ENCODE results near the gene RPH3AL.

Gene RPH3AL

GRCh38 chr17:385178-385835 lies 32.7 kb upstream of the RPH3AL start:
- H2AK5ac ChIP-seq (ENCODE audit: low read length): no peak overlapping the region
- H2BK120ac ChIP-seq (ENCODE audit: insufficient read depth, low read length, poor library complexity): peak overlapping the region; percentile 20
- peak overlapping the region; percentile 17 for H2BK12ac ChIP-seq (ENCODE audit: low read length)
- peak overlapping the region; percentile 67 for H3K4me2 ChIP-seq (ENCODE audit: low read length)
- no peak overlapping the region for H3K9ac ChIP-seq (ENCODE audit: low read length)
- H3K36me3 ChIP-seq (ENCODE audit: control insufficient read depth in 1 of 2, insufficient read depth in 2 of 2, low read length in 2 of 2): no peaks in the 10 kb centered on the region
- DNase-seq: no peak
- H4K8ac ChIP-seq (ENCODE audit: low read depth, low read length): peak overlapping the region; percentile 55
- H3K27ac ChIP-seq (ENCODE audit: low read depth, low read length): no peak overlapping the region
- peaks cover 4% of the 10 kb centered on the region for H3K9me3 ChIP-seq (ENCODE audit: insufficient read depth, low read depth, low read length)
- H3K4me1 ChIP-seq (ENCODE audit: control insufficient read depth in 1 of 2, insufficient read depth in 2 of 2, low read length in 2 of 2): peaks cover 6 to 7% of the 10 kb centered on the region in 2 experiments
- no peak overlapping the region for H2BK5ac ChIP-seq (ENCODE audit: low read depth, low read length, poor library complexity)
- H3K18ac ChIP-seq (ENCODE audit: low read length): no peak overlapping the region
- peaks cover 22% of the 10 kb centered on the region for H3K27me3 ChIP-seq (ENCODE audit: insufficient read depth, low read length)
- peak overlapping the region; percentile 64 for H3K14ac ChIP-seq (ENCODE audit: low read length)
- no peak overlapping the region for H4K91ac ChIP-seq (ENCODE audit: low read depth, low read length)
- H2AFZ ChIP-seq (ENCODE audit: insufficient read depth, low read length, poor library complexity): peak overlapping the region; percentile 23
- WGBS (ENCODE audit: extremely low coverage, insufficient coverage, insufficient read length): no CpG with 5 or more reads among the region's 70 CpGs
- peak overlapping the region; percentile 54 for H3K4me3 ChIP-seq (ENCODE audit: low read depth, low read length)
- H3K23ac ChIP-seq (ENCODE audit: low read length): no peak overlapping the region
- H4K12ac ChIP-seq (ENCODE audit: low read depth, low read length): peak overlapping the region; percentile 44
- H3K79me2 ChIP-seq (ENCODE audit: control insufficient read depth, insufficient read depth, low read length, poor library complexity): peaks cover 2% of the 10 kb centered on the region
- peaks cover 3% of the 10 kb centered on the region for H3K79me1 ChIP-seq (ENCODE audit: low read length)
- no peak overlapping the region for H3K4ac ChIP-seq (ENCODE audit: low read depth, low read length)

DNA sequence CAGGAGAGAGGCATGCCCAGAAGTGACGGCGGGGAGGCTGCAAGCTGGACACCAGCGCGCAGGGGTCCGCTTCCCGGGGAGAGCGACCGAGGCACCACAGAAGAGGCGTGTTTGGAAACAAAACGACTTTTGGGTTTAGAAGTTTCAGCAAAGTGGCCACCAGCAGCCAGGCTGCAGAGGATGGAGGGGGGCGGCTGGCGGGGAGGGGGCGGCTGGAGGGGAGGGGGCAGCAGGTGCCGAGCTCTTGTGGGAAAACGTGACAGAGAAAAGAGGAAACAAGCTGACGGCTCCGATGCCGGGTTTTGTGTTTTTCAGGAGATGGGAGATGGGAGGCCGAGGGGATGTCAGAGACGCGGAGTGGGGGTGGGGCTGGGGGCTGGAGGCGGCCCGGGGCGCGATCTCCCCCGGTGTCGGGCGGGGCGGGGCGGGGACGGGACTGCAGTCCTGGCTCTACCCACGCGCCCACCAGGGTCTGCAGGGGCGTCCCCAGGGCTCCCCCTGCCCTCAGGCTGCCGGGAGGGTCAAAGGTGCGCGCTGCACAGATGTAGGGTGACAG lies 32.1 kb upstream of the RPH3AL start:
- H3K4me3 ChIP-seq (ENCODE audit: low read depth, low read length): peak overlapping the region; percentile 54
- DNase-seq: no peak
- no peak overlapping the region for H2BK5ac ChIP-seq (ENCODE audit: low read depth, low read length, poor library complexity)
- no peak overlapping the region for H4K8ac ChIP-seq (ENCODE audit: low read depth, low read length)
- peak overlapping the region; percentile 20 for H2BK120ac ChIP-seq (ENCODE audit: insufficient read depth, low read length, poor library complexity)
- H4K12ac ChIP-seq (ENCODE audit: low read depth, low read length): no peak overlapping the region
- H3K23ac ChIP-seq (ENCODE audit: low read length): no peak overlapping the region
- H3K18ac ChIP-seq (ENCODE audit: low read length): no peak overlapping the region
- peak overlapping the region; percentile 67 for H3K4me2 ChIP-seq (ENCODE audit: low read length)
- no peak overlapping the region for H3K27ac ChIP-seq (ENCODE audit: low read depth, low read length)
- H3K4me1 ChIP-seq (ENCODE audit: control insufficient read depth in 1 of 2, insufficient read depth in 2 of 2, low read length in 2 of 2): peaks cover 6 to 7% of the 10 kb centered on the region in 2 experiments
- peak overlapping the region; percentile 23 for H2AFZ ChIP-seq (ENCODE audit: insufficient read depth, low read length, poor library complexity)
- no peak overlapping the region for H3K9ac ChIP-seq (ENCODE audit: low read length)
- WGBS (ENCODE audit: extremely low coverage, insufficient coverage, insufficient read length): no CpG with 5 or more reads among the region's 37 CpGs
- H2AK5ac ChIP-seq (ENCODE audit: low read length): no peak overlapping the region
- peaks cover 2% of the 10 kb centered on the region for H3K79me2 ChIP-seq (ENCODE audit: control insufficient read depth, insufficient read depth, low read length, poor library complexity)
- no peaks in the 10 kb centered on the region for H3K36me3 ChIP-seq (ENCODE audit: control insufficient read depth in 1 of 2, insufficient read depth in 2 of 2, low read length in 2 of 2)
- H3K4ac ChIP-seq (ENCODE audit: low read depth, low read length): no peak overlapping the region
- H3K14ac ChIP-seq (ENCODE audit: low read length): no peak overlapping the region
- peaks cover 3% of the 10 kb centered on the region for H3K79me1 ChIP-seq (ENCODE audit: low read length)
- no peak overlapping the region for H4K91ac ChIP-seq (ENCODE audit: low read depth, low read length)
- H3K27me3 ChIP-seq (ENCODE audit: insufficient read depth, low read length): peaks cover 22% of the 10 kb centered on the region
- no peak overlapping the region for H2BK12ac ChIP-seq (ENCODE audit: low read length)
- peaks cover 4% of the 10 kb centered on the region for H3K9me3 ChIP-seq (ENCODE audit: insufficient read depth, low read depth, low read length)

GRCh38 chr17:383771-384621 lies 31.4 kb upstream of the RPH3AL start:
- no peaks in the 10 kb centered on the region for H3K36me3 ChIP-seq (ENCODE audit: control insufficient read depth in 1 of 2, insufficient read depth in 2 of 2, low read length in 2 of 2)
- H3K23ac ChIP-seq (ENCODE audit: low read length): no peak overlapping the region
- no peak overlapping the region for H4K12ac ChIP-seq (ENCODE audit: low read depth, low read length)
- H2BK12ac ChIP-seq (ENCODE audit: low read length): no peak overlapping the region
- H3K79me2 ChIP-seq (ENCODE audit: control insufficient read depth, insufficient read depth, low read length, poor library complexity): peaks cover 2% of the 10 kb centered on the region
- no peak overlapping the region for H3K9ac ChIP-seq (ENCODE audit: low read length)
- no peak overlapping the region for H3K14ac ChIP-seq (ENCODE audit: low read length)
- H4K91ac ChIP-seq (ENCODE audit: low read depth, low read length): no peak overlapping the region
- peaks cover 6 to 7% of the 10 kb centered on the region in 2 experiments for H3K4me1 ChIP-seq (ENCODE audit: control insufficient read depth in 1 of 2, insufficient read depth in 2 of 2, low read length in 2 of 2)
- H3K4ac ChIP-seq (ENCODE audit: low read depth, low read length): no peak overlapping the region
- H3K27ac ChIP-seq (ENCODE audit: low read depth, low read length): no peak overlapping the region
- H3K18ac ChIP-seq (ENCODE audit: low read length): no peak overlapping the region
- H4K8ac ChIP-seq (ENCODE audit: low read depth, low read length): no peak overlapping the region
- no peak overlapping the region for H2BK120ac ChIP-seq (ENCODE audit: insufficient read depth, low read length, poor library complexity)
- H2AK5ac ChIP-seq (ENCODE audit: low read length): no peak overlapping the region
- peaks cover 4% of the 10 kb centered on the region for H3K9me3 ChIP-seq (ENCODE audit: insufficient read depth, low read depth, low read length)
- no peak overlapping the region for H3K4me2 ChIP-seq (ENCODE audit: low read length)
- no peak for DNase-seq
- peaks cover 3% of the 10 kb centered on the region for H3K79me1 ChIP-seq (ENCODE audit: low read length)
- peak overlapping the region; percentile 39 for H3K4me3 ChIP-seq (ENCODE audit: low read depth, low read length)
- no peak overlapping the region for H2AFZ ChIP-seq (ENCODE audit: insufficient read depth, low read length, poor library complexity)
- no CpG with 5 or more reads among the region's 19 CpGs for WGBS (ENCODE audit: extremely low coverage, insufficient coverage, insufficient read length)
- H2BK5ac ChIP-seq (ENCODE audit: low read depth, low read length, poor library complexity): no peak overlapping the region
- H3K27me3 ChIP-seq (ENCODE audit: insufficient read depth, low read length): peaks cover 22% of the 10 kb centered on the region

DNA sequence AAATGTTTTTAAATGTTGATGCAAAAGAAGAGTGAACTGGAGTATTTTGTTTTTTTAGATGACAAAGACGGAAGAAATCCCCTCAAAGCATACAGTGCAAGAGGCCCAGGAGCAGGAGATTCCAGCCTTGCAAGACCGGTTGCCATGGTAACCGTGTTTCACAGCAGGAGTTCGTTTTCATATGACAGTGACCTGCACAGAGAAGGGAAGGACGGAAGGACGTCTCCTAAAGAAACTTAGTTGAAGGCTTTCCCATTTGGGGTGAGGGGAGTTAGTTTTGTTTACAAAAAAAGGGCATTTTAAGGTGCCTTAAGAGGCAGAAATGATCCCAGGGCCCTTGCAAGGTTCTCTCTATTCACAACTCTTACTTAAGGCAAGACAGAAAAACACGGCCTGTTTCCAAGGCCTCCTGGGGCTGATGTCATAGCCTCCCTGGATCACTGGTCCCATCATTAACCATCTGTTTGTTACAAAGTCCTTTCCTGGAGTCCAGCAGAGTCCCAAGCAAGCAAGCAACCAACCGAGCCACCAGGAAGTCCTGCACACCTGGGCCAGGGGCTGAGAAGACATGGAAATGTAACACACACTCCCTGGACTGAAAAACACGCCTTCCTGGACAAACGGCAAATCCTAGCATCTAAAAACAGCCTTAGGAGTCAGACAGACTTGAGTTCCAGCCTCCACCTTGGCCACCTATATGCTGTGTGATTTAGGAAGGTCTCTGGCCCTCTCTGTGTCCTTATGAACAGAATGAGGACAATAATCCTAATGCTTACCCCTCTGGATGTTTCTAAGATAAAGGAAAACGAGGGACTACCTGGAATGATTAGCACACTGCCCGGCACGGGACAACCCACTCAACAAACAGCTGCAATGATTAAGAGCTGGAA lies 30.3 kb upstream of the RPH3AL start:
- peaks cover 2% of the 10 kb centered on the region for H3K79me2 ChIP-seq (ENCODE audit: control insufficient read depth, insufficient read depth, low read length, poor library complexity)
- H2AK5ac ChIP-seq (ENCODE audit: low read length): no peak overlapping the region
- H2BK5ac ChIP-seq (ENCODE audit: low read depth, low read length, poor library complexity): no peak overlapping the region
- H2BK12ac ChIP-seq (ENCODE audit: low read length): no peak overlapping the region
- no peak overlapping the region for H3K18ac ChIP-seq (ENCODE audit: low read length)
- no peak overlapping the region for H4K12ac ChIP-seq (ENCODE audit: low read depth, low read length)
- H4K8ac ChIP-seq (ENCODE audit: low read depth, low read length): no peak overlapping the region
- no peak overlapping the region for H3K9ac ChIP-seq (ENCODE audit: low read length)
- H3K9me3 ChIP-seq (ENCODE audit: insufficient read depth, low read depth, low read length): peaks cover 2% of the 10 kb centered on the region
- H3K27ac ChIP-seq (ENCODE audit: low read depth, low read length): no peak overlapping the region
- H3K4me1 ChIP-seq (ENCODE audit: control insufficient read depth in 1 of 2, insufficient read depth in 2 of 2, low read length in 2 of 2): peaks cover 6 to 7% of the 10 kb centered on the region in 2 experiments
- no peak overlapping the region for H3K14ac ChIP-seq (ENCODE audit: low read length)
- H3K27me3 ChIP-seq (ENCODE audit: insufficient read depth, low read length): peaks cover 19% of the 10 kb centered on the region
- H2BK120ac ChIP-seq (ENCODE audit: insufficient read depth, low read length, poor library complexity): no peak overlapping the region
- no peak overlapping the region for H3K4ac ChIP-seq (ENCODE audit: low read depth, low read length)
- no CpG with 5 or more reads among the region's 13 CpGs for WGBS (ENCODE audit: extremely low coverage, insufficient coverage, insufficient read length)
- H3K4me3 ChIP-seq (ENCODE audit: low read depth, low read length): no peak overlapping the region
- H3K4me2 ChIP-seq (ENCODE audit: low read length): no peak overlapping the region
- no peak overlapping the region for H4K91ac ChIP-seq (ENCODE audit: low read depth, low read length)
- no peaks in the 10 kb centered on the region for H3K36me3 ChIP-seq (ENCODE audit: control insufficient read depth in 1 of 2, insufficient read depth in 2 of 2, low read length in 2 of 2)
- DNase-seq: peak; percentile 14 to 64
- no peak overlapping the region for H2AFZ ChIP-seq (ENCODE audit: insufficient read depth, low read length, poor library complexity)
- H3K23ac ChIP-seq (ENCODE audit: low read length): no peak overlapping the region
- peaks cover 3% of the 10 kb centered on the region for H3K79me1 ChIP-seq (ENCODE audit: low read length)

Data from trophoblast cell (in vitro differentiated cells and primary cell).